Measurements from ENCODE around the gene PIGR.

Gene PIGR

GRCh38 chr1:206909161-206909882, 36.9 kb downstream of the PIGR start:
- DNase-seq, result peak; percentile 6

DNA sequence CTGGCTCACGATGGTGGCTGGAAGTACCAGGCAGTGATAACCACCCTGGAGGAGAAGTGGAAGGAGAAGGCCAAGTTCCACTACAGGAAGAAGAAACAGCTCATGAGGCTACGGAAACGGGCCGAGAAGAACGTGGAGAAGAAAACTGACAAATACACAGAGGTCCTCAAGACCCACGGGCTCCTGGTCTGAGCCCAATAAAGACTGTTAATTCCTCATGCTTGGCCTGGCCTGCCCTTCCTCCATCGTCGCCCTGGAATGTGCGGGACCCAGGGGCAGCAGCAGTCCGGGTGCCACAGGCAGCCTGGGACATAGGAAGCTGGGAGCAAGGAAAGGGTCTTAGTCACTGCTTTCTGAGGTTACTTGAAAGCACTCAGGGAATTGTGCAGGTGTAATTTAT, 38.2 kb downstream of the PIGR start:
- no peak for DNase-seq

DNA sequence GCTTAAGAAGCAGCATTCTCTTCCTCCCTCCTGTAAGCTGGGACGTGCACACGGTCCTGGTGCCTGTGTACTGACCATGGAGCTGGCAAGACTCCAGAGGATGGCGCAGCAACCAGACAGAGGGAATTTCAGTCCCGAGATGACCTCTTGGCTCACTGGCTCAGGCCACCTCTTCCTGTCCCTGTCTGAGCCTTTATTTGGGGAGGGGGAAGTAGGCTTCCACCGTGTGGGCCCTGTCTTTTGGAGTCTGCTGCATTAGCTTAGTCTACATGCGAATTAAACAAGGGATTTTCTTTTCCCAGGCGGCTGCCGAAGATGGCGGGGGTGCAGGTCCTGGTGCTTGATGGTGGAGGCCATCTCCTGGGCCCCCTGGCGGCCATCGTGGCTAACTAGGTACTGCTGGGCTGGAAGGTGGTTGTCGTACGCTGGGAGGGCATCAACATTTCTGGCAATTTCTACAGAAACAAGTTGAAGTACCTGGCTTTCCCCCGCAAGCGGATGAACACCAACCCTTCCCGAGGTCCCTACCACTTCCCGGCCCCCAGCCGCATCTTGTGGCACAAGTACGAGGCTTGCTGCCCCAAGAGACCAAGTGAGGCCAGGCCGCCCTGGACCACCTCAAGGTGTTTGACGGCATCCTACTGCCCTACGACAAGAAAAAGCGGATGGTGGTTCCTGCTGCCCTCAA, 38.8 kb downstream of the PIGR start:
- DNase-seq, result no peak

GRCh38 chr1:206905295-206906164, 40.7 kb downstream of the PIGR start:
- DNase-seq, result no peak

- DNase-seq, result no peak
Observed at GRCh38 chr1:206904423-206905142, 41.7 kb downstream of the PIGR start.

DNA sequence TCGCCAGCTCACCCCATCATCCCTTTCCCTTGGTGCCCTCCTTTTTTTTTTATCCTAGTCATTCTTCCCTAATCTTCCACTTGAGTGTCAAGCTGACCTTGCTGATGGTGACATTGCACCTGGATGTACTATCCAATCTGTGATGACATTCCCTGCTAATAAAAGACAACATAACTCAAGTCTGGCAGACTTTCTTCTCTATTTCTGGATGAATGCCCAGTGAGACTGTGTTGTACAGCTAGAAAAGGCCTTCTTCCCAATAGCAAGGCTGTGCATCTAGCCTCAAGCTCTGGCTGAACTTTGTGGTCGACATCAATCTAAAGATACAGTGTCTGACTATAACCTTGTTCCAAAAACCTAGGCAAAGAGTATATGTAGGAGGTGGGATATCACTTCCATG, 42.6 kb downstream of the PIGR start:
- DNase-seq, result no peak

DNA sequence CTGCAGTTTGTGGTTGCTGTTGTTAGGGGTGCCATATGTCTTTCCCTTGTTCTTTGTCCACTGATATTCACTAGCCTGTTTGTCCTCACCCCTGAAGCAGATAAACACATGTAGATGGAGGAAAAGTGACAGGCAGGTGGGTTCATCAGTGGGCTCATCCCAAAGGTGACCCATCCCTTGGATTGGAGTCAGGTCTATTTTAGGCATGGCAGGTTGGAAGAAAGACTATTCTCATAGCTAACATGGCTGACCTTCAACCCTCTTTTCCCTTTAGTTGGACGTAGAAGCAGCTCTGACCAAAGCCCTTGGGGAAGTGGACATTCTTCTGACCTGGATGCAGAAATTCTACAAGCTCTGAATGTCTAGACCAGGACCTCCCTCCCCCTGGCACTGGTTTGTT, 43.6 kb downstream of the PIGR start:
- DNase-seq, result no peak

DNA sequence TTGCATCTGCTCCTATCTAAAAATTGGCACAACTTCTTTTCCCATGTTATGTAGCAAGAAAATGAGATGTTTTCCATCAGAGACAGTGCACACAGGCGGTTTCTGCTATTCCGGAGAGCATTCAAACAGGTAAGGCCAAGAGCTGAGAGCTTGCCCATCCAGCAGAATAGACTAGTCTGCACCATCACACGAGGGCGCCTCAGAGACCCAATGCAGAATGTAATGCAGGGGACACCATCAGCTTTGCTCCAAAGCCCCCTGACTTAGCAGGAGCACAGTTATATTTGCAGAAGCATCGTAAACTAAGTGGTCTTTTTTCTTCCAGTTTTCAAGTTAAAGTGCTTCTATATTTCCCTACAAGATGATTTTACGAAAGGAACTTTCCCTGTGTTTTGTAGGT, 44.3 kb downstream of the PIGR start:
- DNase-seq, result no peak

DNA sequence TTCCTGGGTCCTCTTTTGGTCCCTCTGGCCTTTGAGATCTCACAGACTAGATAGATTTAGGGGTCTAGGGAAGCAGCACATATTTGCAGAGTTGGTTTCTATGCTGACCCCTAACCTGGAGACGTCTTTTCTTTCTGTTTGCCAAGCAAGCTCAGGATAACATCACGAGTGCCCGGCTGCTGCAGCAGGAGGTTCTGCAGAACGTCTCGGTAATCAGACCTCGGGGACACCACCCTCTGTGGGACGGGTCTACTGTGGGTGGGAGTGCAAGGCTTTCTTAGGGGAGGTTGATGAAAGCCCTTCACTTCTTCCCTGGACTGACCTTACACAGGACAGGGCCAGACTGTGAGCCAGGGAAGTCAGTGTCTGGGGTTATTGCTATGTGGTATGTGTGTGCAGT, 46.1 kb downstream of the PIGR start:
- no peak for DNase-seq

GRCh38 chr1:206899717-206900116, 46.5 kb downstream of the PIGR start:
- no peak for DNase-seq

DNA sequence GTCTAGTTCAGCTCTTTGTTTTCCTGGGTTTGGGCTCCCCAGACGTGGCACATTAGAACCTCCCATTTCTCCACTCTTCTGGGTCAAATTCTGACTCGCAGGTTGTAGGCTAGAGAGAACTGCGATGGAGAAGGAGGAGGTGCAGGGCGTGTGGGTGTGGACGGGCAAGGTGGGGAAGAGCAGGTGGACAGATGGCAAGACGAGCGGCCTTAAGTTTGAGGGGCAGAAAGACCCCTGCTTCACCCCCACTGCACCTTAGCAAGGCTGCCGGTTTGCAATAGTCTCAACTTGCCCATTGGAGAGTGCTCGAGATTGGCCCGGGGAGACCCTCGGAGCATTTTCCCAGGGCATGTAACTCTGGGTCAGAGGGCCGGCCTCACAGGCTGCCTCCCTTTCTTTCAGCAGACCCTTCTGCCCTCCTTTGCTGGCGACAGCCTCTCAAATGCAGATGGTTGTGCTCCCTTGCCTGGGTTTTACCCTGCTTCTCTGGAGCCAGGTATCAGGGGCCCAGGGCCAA, 47.3 kb downstream of the PIGR start:
- DNase-seq, result no peak

DNA sequence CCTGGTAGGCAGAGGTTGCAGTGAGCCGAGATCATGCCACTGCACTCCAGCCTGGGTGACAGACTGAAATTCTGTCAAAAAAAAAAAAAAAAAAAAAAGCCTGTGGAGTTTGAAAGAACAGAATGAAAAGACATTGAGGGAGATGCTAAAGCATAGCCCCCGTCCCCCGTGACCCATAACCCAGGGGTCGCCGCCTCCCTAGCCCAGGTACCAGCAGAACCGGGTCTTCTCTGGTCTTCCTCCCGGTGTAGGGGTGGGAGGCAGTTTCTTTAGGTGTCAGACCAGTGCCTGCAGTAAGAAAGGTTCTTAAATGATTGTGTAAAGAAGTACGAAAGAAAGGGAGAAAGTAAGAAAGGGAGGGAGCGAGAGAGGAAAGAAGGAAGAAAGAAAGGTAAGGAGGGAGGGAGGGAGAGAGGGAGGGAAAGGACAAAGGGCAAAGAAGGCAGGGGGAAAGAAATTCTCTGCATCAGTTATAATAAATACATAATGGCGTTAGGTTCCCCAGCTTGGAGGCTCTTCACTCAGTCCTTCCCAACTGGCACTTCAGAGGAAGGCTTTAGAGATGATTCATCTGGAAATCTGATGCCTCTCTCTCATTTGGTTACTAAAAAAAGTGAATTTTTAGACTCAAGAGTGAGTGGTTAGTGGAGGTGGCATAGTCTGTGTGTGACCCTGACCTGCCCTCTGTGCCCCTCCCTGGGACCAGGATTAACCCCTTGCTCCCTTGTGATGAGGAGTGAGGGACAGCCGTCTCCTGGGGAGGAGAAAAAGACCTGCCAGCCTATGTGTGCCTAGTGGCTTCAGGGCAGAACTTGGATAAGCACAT, 48.0 kb downstream of the PIGR start:
- no peak for DNase-seq

DNA sequence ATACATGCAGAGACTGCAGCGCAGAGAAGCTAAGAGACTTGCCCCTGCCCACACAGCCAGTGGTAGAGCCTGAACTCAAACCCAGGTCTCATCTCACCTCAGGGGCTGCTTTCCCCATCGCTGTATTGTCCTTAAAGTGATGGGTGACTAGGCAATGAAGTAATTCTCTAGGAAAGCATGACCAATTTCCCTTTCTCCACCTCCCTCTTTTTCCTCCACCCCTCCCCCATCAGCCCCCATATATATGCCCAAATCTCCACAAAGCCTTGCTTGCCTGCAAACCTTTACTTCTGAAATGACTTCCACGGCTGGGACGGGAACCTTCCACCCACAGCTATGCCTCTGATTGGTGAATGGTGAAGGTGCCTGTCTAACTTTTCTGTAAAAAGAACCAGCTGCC, 49.1 kb downstream of the PIGR start, which contains the start of gene IL24:
Gene IL24 (plus strand): TSS at position 269 of the 400 bp plus-strand sequence. CDS start 390 bp downstream, outside the sequence.
- DNase-seq, result no peak

DNA sequence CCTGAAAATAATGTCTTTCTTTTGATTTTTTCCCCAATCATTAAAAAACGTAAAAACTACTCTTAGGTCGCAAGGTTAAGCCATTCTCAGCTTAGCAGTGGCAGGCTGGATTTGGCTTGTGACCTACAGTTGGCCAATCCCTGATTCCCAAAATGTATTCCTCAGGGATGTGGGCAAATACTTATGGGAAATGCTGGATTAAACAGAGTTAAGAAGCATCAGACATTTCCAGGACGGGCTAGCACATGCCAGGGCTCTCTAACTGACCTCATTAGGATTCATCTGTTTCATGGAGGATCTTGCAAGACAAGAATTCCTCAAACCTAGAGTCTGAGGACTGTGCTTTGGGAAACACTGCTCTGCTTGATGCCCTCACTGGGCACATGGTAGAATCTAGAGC, 50.0 kb downstream of the PIGR start:
- DNase-seq, result no peak

DNA sequence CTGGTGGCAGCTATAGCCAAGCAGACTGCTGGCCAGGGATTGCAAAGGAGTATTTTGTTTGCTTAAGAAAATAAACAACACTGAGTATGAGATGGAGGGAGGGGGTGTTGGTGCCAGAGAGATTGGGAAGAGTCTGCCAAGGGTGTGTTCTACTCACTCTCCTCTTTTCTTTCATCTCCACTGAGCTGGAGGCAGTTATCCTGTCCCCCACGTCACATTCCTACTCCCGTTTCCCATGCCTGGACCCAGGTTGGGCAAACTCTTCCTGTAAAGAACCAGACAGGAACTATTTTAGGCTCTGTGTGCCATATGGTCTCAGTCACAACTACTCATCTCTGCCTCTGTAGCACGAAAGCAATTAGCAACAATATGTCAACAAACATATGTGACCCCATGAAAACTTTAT, 50.4 kb downstream of the PIGR start:
- no peak for DNase-seq

DNA sequence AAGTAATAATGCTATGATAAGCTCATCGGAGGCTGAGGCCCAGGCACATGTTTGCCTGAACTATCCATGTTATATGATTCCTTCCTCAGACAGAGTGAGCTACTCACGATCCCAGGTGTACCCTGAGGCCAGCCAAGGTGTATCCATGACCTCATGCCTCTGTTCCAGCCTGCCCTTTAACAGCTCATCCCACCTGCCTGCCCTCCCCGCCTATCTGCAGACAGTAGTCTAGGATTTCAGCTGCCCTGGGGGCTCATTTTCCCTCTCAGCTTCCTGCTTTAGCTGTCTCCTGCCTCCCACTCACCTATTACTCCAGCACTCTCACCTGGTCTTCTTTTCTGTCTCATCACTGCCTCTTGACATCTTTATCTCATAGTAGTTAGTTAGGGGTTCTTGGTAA, 50.9 kb downstream of the PIGR start:
- DNase-seq, result no peak

GRCh38 chr1:206893380-206893779, 52.9 kb downstream of the PIGR start:
- DNase-seq, result no peak

GRCh38 chr1:206892351-206892984, 53.8 kb downstream of the PIGR start:
- DNase-seq, result no peak

- DNase-seq, result no peak
Observed at GRCh38 chr1:206891412-206891811, 54.9 kb downstream of the PIGR start.

DNA sequence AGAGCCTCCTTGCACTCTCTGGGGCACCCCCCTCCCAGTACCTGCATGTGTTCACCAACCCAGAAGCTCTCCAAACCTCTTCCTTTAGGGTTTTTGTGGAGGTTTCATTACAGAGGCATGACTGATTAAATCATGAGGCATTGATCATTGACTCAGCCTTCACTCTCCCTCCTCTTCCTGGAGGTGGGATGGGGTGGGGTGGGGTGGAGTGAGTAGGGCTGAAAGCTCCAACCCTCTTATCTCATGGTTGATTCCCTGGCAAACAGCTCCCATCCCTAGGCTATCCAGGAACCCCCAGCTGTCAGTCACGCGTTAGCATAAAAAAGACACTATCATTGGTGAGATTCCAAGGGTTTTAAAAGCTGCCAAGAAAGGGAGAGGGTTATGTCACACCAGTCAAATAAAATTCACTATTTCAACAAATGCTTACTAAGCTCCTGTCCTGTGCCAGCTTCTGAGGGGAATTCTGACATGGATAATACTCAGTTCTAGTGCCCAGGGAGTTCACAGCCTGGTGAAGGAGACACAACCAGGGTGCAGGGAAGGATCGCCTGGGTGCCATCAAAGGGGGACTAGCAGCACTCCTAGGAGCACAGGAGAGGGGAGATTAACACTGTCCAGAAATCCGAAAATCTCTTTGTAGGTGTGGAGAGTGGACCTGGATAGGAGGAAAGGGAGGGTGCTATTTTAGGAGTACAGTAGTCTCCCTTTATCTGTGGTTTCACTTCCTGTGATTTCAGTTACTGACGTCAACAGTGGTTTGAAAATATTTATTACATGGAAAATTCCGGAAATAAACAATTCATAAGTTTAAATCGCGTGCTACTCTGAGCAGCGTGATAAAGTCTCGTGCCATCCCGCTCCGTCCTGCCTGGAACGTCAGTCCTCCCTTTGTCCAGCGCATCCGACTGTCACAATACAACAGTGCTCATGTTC, 55.9 kb downstream of the PIGR start:
- DNase-seq, result no peak

All from NCI-H2227 treated with DMSO at 0.1 percent for 48 hours (cell line).